GM12864 (cell line): Measurements from ENCODE around the gene TBX4.

Source experiments
- DNase-seq: peaks from one replicate; pipeline ENCODE4 v3.0.0-alpha.2; 2011; ENCODE audit warnings: low read depth
- H3K4me3 ChIP-seq: 2 replicates; pipeline ENCODE4 v1.5.1; 2011; ENCODE audit warnings: mild to moderate bottlenecking, low read depth, low read length, control low read depth
- CTCF ChIP-seq: IDR thresholded peaks from 2 replicates; pipeline ENCODE4 v1.5.1; 2011; ENCODE audit warnings: low read depth, mild to moderate bottlenecking, moderate library complexity, low read length, control low read depth, inconsistent platforms; ENCODE audit errors: missing control alignments

Gene TBX4

GRCh38 chr17:61419496-61420046 is 32.7 kb upstream of the TBX4 start:
- no peak for TF ChIP-seq CTCF
- no peak overlapping the region for H3K4me3 ChIP-seq
- DNase-seq = no peak

DNA sequence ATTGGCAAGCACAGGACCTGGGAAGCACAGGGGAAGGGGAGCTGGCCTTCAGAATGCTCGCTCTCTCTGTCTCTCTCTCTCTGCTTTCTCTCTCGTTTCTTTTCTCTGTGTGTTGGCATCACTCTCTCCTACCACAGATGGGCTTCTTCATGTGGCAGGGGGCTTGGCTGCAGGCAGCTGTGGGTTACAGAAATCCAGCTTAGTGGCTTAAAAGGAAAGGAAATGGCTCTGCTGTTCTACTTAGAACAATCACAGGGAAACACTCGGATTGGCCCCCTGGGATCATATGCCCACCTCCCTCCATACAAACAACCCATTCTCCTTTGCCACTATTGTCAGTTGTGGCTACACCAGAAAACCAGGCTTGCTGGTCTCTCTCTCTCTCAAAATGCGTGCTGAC is 32.2 kb upstream of the TBX4 start:
- TF ChIP-seq CTCF = no peak
- DNase-seq = no peak
- no peak overlapping the region for H3K4me3 ChIP-seq

GRCh38 chr17:61420745-61421398 is 31.4 kb upstream of the TBX4 start:
- DNase-seq = no peak
- no peak overlapping the region for H3K4me3 ChIP-seq
- no peak for TF ChIP-seq CTCF

DNA sequence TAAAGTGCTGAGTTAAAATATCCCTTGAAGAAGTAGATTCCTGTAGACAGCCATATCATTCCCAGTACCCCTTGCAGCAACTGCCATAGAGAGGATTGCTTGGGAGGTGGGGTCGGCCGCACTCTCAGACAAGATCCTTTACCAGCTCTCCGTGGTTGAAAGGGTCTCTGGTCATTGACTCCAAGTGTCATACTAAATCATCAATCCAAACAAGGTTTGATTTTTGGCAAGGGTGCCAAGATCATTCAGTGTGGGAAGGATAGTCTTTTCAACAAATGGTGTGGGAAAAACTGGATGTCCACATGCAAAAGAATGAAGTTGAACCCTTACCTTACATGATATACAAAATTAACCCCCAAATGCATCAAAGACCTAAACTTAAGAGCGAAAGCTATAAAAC is 30.8 kb upstream of the TBX4 start:
- TF ChIP-seq CTCF = no peak
- no peak for DNase-seq
- H3K4me3 ChIP-seq = no peak overlapping the region

- TF ChIP-seq CTCF = no peak
- H3K4me3 ChIP-seq = no peak overlapping the region
- no peak for DNase-seq
Measured at GRCh38 chr17:61422116-61422799, 30.0 kb upstream of the TBX4 start.

- TF ChIP-seq CTCF = no peak
- no peak overlapping the region for H3K4me3 ChIP-seq
- DNase-seq = no peak
Measured at GRCh38 chr17:61422869-61423268, 29.4 kb upstream of the TBX4 start.
